Activated T-helper 17 cell treated with anti-CD3 and anti-CD28 coated beads, Interleukin-2, amount 50 U/mL, for 72 hours (primary cell): ENCODE measurements around the gene PIK3CB. TPM values are rescaled to one million over a fixed set of nuclear protein-coding genes. Genes with fewer than 3 reads are reported as not detected.
"Not testable (repeated sequence)": the region's sequence is repeated elsewhere in the genome, so short reads cannot be mapped to it uniquely, and the experiment has no call there.

ENCODE experiments used
- ATAC-seq: fragments of 150-1000 bp; cut with Tn5 transposase; replicated peaks from 2 replicates; pipeline ENCODE4 v1.10.0; 2021; ENCODE audit warnings: mild to moderate bottlenecking, moderate library complexity
- H3K27ac Mint-ChIP-seq: one replicate; pipeline ENCODE4 v1.8.0; 2022; ENCODE audit warnings: mixed read lengths
- H3K27me3 Mint-ChIP-seq: one replicate; pipeline ENCODE4 v1.8.0; 2022; ENCODE audit warnings: mixed read lengths
- H3K36me3 Mint-ChIP-seq: one replicate; pipeline ENCODE4 v1.8.0; 2022; ENCODE audit warnings: low read depth, mild to moderate bottlenecking, mixed read lengths
- H3K4me1 Mint-ChIP-seq: one replicate; pipeline ENCODE4 v1.8.0; 2022; ENCODE audit warnings: mixed read lengths
- H3K4me3 Mint-ChIP-seq: one replicate; pipeline ENCODE4 v1.8.0; 2022; ENCODE audit warnings: mild to moderate bottlenecking, mixed read lengths
- H3K9me3 Mint-ChIP-seq: one replicate; pipeline ENCODE4 v1.8.0; 2022; ENCODE audit warnings: mixed read lengths
- total RNA-seq, 2 donors: library from RNA; stranded (reverse); gene quantifications; one replicate each; pipeline ENCODE4 v1.2.3, GENCODE V29; 2022

PIK3CB gene
- total RNA-seq, 2 donors from 2014 or later, result 17.2 to 20.3 TPM

DNA sequence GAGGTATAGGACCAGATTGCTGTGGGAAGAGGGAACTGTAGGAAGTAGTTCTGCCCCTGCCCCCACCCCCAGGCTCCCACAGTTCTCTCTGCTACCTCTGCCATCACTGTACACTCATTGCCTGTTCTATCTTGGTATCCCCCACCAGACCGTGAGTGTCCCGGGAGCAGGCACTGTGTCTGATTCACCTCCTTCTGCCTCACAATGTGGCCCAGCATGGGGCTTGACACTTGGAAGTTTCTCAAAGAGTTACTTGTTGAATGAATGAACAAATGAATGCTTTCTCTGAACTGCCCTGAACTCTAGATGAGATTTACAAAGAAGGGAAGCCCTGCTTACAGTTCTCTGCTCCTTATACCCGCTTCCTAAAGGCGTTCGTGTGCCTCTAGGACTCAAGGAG is 27.1 kb upstream of the PIK3CB start:
- ATAC-seq, result no peak
- Mint-ChIP-seq H3K36me3 (no peaks in the 10 kb centered on the region), H3K27me3 (no peaks in the 10 kb centered on the region), H3K9me3 (no peaks in the 10 kb centered on the region), H3K4me1 (no peaks in the 10 kb centered on the region), H3K27ac (no peak overlapping the region), H3K4me3 (no peak overlapping the region)

DNA sequence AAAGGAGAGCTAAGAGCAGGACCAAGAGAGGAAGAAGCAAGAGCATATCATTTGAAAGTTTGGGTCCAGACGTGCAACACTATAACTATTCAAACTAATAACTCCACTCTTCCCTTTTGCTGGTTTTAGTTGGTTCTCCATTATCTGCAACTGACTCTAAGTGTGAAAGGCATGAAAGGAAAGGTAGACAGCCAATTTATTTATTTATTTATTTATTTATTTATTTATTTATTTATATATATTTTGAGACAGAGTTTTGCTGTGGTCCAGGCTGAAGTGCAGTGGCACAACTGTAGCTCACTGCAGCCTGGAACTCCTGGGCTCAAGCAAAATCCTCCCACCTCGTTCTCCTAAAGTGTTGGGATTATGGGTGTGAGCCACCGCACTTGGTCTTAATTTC is 22.1 kb upstream of the PIK3CB start:
- no peaks in the 10 kb centered on the region for H3K36me3 Mint-ChIP-seq
- no peak overlapping the region for H3K27ac Mint-ChIP-seq
- no peaks in the 10 kb centered on the region for H3K4me1 Mint-ChIP-seq
- no peak for ATAC-seq
- H3K27me3 Mint-ChIP-seq, result peaks cover 3% of the 10 kb centered on the region
- H3K9me3 Mint-ChIP-seq, result no peaks in the 10 kb centered on the region
- no peak overlapping the region for H3K4me3 Mint-ChIP-seq

DNA sequence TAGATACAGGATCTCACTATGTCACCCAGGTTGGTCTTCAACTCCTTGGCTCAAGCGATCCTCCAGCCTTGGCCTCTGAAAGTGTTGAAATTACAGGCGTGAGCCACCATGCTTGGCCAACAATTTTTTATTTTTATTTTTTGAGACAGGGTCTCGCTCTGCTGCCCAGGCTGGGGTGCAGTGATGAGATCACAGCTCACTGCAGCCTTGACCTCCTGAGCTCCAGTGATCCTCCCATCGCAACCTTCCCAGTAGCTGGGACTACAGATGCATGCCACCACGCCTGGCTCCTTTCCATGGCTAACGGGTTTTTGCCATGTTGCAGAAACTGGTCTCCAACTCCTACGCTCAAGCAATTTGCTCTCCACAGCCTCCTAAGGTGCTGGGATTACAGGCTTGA is 20.2 kb upstream of the PIK3CB start:
- no peak for ATAC-seq
- Mint-ChIP-seq H3K9me3 (no peaks in the 10 kb centered on the region), H3K4me1 (no peaks in the 10 kb centered on the region), H3K4me3 (no peak overlapping the region), H3K27me3 (peaks cover 3% of the 10 kb centered on the region), H3K36me3 (no peaks in the 10 kb centered on the region), H3K27ac (no peak overlapping the region)

DNA sequence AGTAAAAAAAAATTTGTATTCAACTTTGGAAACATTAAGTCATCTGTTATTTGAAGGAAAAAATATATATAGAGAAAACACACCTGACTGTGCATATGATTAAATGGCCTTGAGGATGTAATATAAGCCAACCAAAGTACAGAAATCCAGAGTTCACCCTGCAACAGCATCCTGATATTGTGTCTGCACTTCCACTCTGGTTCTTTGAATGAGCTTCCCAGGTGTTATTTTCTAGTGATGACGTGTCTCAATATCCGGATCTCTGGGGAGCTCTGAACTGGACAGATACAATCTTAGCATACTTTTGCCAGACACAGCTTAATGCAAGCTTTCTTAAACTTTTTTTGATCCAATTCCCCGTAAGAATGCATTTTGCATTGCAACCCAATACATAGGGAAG is 19.5 kb upstream of the PIK3CB start:
- Mint-ChIP-seq H3K9me3 (no peaks in the 10 kb centered on the region), H3K27me3 (peaks cover 3% of the 10 kb centered on the region), H3K4me1 (no peaks in the 10 kb centered on the region), H3K36me3 (no peaks in the 10 kb centered on the region), H3K4me3 (no peak overlapping the region), H3K27ac (no peak overlapping the region)
- no peak for ATAC-seq

DNA sequence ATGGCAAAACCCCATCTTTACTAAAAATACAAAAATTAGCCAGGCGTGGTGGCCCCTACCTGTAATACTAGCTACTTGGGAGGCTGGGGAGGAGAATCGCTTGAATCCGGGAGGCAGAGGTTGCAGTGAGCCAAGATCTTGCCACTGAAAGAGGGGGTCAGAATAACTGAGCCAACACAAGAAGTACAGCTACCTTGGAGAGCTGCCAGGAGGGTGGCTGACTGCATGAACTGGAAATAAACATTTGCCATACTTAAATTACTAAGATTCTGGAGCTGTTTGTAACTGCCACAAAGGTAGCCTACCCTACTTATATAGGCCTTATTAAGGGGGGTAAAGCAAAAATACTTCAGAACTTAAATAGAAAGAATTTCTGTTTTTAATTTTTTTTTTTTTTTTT is 15.4 kb upstream of the PIK3CB start:
- H3K9me3 Mint-ChIP-seq, result no peaks in the 10 kb centered on the region

DNA sequence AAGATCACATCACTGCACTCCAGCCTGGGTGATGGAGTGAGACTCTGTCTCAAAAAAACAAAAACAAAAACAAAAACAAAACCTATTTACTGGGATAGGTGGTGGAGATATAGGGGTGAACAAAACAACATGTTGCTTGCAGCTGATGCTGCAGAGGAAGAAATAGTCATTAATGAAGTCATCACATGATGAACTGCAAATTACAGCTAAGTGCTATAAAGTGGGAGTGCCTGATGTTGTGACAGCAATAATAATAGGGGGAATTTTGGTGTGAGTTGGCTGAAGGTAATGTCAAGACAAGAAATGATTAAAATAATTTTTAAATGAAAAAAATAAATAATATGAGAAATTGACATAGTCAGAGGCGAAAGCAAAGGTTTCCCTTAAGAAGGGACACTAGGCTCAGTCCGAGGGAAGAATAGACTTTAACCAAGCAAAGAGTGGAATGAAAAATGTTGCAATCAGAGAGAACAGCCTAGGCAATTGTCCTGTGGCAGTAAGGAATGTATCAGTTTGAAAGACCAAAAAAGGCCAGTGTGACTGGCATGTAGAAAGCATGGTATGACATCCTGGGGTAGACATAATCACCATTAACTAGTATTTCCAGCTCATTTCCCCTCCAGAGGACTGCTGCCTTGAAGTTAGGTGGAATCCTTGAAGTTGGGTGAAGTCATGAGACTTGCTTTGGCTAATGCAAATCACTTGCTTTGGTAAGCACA is 14.7 kb upstream of the PIK3CB start:
- no peaks in the 10 kb centered on the region for H3K36me3 Mint-ChIP-seq

More for the DNA sequence above, 15.4 kb upstream of the PIK3CB start:
- H3K4me3 Mint-ChIP-seq, result no peak overlapping the region
- ATAC-seq, result no peak
- H3K36me3 Mint-ChIP-seq, result no peaks in the 10 kb centered on the region
- peaks cover under 1% of the 10 kb centered on the region for H3K27me3 Mint-ChIP-seq
- no peaks in the 10 kb centered on the region for H3K4me1 Mint-ChIP-seq
- H3K27ac Mint-ChIP-seq, result no peak overlapping the region

DNA sequence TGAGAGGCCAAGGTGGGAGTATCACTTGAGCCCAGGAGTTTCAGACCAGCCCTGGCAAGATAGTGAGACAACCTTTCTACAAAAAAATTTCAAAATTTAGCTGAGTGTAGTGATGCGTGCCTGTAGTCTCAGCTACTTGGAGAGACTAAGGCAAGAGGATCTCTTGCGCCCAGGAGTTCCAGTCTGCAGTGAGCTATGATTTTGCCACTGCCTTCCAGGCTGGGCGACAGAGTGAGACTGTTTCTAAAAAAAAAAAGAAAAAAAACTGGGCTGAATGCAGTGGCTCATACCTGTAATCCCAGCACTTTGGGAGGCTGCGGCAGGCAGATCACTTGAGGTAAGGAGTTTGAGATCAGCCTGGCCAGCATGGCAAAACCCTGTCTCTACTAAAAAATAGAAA is 14.0 kb upstream of the PIK3CB start:
- Mint-ChIP-seq H3K9me3 (no peaks in the 10 kb centered on the region), H3K27me3 (no peaks in the 10 kb centered on the region), H3K36me3 (no peaks in the 10 kb centered on the region), H3K27ac (no peak overlapping the region), H3K4me3 (no peak overlapping the region), H3K4me1 (no peaks in the 10 kb centered on the region)
- no peak for ATAC-seq

More for the DNA sequence above, 14.7 kb upstream of the PIK3CB start:
- Mint-ChIP-seq H3K4me1 (no peaks in the 10 kb centered on the region), H3K27ac (no peak overlapping the region), H3K4me3 (no peak overlapping the region), H3K27me3 (no peaks in the 10 kb centered on the region), H3K9me3 (no peaks in the 10 kb centered on the region)
- no peak for ATAC-seq

DNA sequence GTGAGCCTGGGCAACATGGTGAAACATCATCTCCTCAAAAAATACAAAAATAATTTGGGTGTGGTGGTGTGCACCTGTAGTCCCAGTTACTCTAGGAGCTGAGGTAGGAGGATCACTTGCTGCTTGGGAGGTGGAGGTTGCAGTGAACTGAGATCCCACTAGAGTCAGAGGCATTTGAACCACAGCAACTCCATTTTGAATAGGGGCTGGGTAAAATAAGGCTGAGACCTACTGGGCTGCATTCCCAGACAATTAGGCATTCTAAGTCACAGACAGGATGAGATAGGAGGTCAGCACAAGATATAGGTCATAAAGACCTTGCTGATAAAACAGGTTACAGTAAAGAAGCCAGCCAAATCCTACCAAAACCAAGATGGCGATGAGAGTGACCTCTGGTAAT is 12.1 kb upstream of the PIK3CB start:
- H3K9me3 Mint-ChIP-seq, H3K36me3 Mint-ChIP-seq, H3K27ac Mint-ChIP-seq, H3K4me3 Mint-ChIP-seq, H3K27me3 Mint-ChIP-seq, ATAC-seq, H3K4me1 Mint-ChIP-seq: not testable (repeated sequence)

DNA sequence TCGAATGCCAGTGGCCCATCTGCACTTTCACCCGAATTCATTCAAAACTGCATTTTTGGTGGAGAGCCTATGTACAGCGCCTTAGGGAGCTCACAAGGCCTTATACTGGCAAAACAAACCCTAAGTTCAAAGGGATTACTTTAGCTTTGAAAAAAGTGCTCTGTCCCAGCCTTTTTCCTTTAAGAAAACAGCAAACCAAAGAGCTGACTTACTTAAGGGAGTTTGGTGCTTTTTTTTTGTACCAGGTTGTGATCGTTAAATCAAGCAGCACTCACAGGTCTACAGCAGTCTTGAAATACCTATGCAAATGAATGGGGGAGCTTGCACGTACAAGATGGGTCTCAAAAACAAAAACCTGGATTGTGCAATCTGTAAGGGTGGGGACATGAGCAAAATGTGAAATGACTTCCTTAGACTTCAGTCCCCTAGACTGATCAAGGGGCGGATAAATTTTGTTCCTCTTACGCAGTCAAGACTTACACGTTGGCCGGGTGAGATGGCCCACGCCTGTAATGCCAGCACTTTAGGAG is 11.6 kb upstream of the PIK3CB start:
- H3K27me3 Mint-ChIP-seq, result no peaks in the 10 kb centered on the region
- H3K4me1 Mint-ChIP-seq, result no peaks in the 10 kb centered on the region
- ATAC-seq, result no peak
- H3K9me3 Mint-ChIP-seq, result no peaks in the 10 kb centered on the region
- H3K4me3 Mint-ChIP-seq, result no peak overlapping the region
- H3K27ac Mint-ChIP-seq, result no peak overlapping the region
- no peaks in the 10 kb centered on the region for H3K36me3 Mint-ChIP-seq

DNA sequence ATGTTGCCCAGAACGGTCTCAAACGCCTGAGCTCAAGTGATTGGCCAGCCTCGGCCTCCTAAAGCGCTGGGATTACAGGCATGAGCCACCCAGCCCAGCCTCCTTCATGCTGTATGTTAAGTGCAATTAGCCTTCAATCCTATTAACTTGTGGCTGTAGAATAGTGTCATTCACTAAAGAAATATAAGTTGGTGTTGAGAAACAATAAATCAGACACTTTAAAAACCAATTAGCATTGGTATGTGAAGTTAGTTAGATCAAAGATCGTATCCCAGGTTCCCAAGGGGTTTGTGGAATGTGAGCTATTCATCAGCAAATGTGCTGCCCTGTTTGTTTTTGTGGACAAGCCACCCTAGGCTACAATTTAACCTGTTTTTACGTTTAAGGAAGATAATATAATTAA is 11.0 kb upstream of the PIK3CB start:
- H3K36me3 Mint-ChIP-seq, result no peaks in the 10 kb centered on the region
- H3K27ac Mint-ChIP-seq, result no peak overlapping the region
- ATAC-seq, result no peak
- H3K9me3 Mint-ChIP-seq, result no peaks in the 10 kb centered on the region
- no peak overlapping the region for H3K4me3 Mint-ChIP-seq
- H3K4me1 Mint-ChIP-seq, result no peaks in the 10 kb centered on the region
- no peaks in the 10 kb centered on the region for H3K27me3 Mint-ChIP-seq

DNA sequence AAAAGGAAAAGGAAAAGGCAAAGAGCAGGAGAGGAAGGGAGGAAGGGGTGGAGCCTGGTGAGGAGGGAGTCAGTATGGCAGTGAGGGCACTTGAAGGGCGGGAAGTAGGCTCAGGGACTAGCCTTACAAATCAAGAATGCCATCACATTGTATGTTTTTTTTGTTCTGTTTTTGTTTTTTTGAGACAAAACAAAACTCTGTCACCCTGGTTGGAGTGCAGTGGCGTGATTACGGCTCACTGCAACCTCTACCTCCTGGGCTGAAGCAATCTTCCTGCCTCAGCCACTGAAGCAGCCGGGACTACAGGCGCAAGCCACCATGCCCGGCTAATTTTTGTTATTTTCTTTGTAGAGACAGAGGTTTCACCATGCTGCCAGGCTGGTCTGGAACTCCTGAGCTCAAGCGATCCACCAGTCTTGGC is 10.5 kb upstream of the PIK3CB start:
- Mint-ChIP-seq H3K4me1 (no peaks in the 10 kb centered on the region), H3K4me3 (no peak overlapping the region), H3K9me3 (no peaks in the 10 kb centered on the region), H3K27ac (no peak overlapping the region), H3K27me3 (no peaks in the 10 kb centered on the region), H3K36me3 (no peaks in the 10 kb centered on the region)
- no peak for ATAC-seq

DNA sequence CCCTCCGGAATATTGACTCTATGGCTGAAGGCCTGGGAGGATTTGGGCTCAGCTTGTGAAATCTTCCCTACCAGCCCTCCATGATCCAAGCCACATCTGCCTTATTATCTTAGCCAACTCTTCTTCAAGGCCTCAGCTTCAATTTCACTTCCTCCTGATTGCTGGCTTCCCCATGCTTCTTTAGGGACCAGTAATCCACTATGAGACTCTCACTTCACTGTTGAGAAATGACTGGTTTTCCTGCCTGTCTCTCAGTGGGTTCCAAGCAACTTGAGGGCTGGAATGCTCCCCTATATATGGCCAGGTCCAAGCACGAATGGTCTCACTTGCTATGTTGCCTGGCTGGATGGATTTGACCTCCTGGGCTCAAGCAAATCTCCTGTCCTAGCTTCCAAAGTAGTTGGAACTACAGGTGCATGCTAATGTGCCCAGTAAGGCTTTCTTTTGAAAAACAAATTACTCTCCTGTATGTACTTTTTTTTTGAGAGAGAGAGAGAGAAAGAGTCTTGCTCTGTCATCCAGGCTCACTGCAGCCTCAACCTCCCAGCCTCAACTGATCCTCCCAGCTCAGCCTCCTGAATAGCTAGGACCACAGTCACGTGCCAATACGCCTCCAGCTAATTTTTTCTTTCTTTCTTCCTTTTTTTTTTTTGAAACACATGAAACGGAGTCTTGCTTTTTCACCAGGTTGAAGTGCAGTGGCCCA is 7.9 kb upstream of the PIK3CB start:
- Mint-ChIP-seq H3K36me3 (no peaks in the 10 kb centered on the region), H3K9me3 (no peaks in the 10 kb centered on the region), H3K27me3 (no peaks in the 10 kb centered on the region), H3K4me1 (no peaks in the 10 kb centered on the region), H3K27ac (no peak overlapping the region), H3K4me3 (no peak overlapping the region)
- ATAC-seq, result no peak

DNA sequence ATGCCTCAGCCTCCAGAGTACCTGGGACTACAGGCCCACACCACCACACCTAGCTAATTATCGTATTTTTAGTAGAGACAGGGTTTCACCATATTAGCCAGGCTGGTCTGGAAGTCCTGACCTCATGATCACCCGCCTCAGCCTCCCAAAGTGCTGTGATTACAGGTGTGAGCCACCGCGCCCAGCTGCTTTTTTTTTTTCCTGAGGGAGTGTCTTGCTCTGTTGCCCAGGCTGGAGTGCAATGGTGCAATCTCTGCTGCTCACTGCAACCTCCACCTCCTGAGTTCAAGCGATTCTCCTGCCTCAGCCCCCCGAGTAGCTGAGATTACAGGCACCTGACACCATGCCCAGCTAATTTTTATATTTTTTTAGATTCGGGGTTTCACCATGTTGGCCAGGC is 3.7 kb upstream of the PIK3CB start:
- not testable (repeated sequence) for H3K27ac Mint-ChIP-seq, ATAC-seq, H3K9me3 Mint-ChIP-seq, H3K4me1 Mint-ChIP-seq, H3K27me3 Mint-ChIP-seq, H3K4me3 Mint-ChIP-seq
- peaks cover 12% of the 10 kb centered on the region for H3K36me3 Mint-ChIP-seq

DNA sequence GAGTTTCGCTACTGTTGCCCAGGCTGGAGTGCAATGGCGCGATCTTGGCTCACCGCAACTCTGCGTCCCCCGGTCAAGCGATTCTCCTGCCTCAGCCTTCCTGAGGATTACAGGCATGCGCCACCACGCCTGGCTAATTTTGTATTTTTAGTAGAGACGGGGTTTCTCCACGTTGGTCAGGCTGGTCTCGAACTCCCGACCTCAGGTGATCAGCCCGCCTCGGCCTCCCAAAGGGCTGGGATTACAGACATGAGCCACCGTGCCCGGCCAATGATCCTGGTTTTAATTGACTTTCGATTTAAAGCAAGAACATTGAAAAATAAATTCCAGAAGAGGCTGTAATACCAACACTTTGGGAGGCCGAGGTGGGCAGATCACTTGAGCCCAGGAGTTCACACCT is 1.1 kb upstream of the PIK3CB start:
- not testable (repeated sequence) for H3K9me3 Mint-ChIP-seq, ATAC-seq, H3K27me3 Mint-ChIP-seq
- Mint-ChIP-seq H3K36me3 (peaks cover 15% of the 10 kb centered on the region), H3K4me3 (peak overlapping the region; percentile 98), H3K27ac (peak overlapping the region; percentile 99), H3K4me1 (peaks cover 13% of the 10 kb centered on the region)

DNA sequence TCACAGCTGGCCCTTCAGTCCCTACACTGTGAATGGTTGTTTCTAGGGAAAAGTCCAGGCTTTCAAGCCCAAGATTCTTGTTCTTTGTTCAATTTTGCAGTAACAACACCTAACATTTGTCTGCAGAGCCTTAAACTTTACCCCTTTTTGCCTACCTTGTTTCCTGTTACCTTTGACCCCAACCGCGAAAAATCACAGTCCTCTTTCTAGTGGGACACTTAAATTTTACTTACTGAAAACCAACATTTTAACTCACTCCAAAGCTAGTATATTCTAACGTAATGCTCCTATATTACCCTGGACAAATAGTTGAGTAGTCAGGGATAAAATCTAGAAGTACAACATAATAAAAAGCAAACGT is 649 bp upstream of the PIK3CB start:
- ATAC-seq, result no peak
- H3K4me1 Mint-ChIP-seq, result peaks cover 13% of the 10 kb centered on the region
- H3K9me3 Mint-ChIP-seq, result no peaks in the 10 kb centered on the region
- no peaks in the 10 kb centered on the region for H3K27me3 Mint-ChIP-seq
- peak overlapping the region; percentile 99 for H3K27ac Mint-ChIP-seq
- H3K4me3 Mint-ChIP-seq, result peak overlapping the region; percentile 98
- H3K36me3 Mint-ChIP-seq, result peaks cover 15% of the 10 kb centered on the region
